HG03108 (cell line): Measurements from ENCODE around the gene CNTNAP4.

Experiments
- ATAC-seq: cut with Tn5 transposase; IDR thresholded peaks from one replicate; pipeline ENCODE4 v1.9.1; 2021; ENCODE audit warnings: moderate library complexity; ENCODE audit not compliant: unreplicated experiment

Gene CNTNAP4

DNA sequence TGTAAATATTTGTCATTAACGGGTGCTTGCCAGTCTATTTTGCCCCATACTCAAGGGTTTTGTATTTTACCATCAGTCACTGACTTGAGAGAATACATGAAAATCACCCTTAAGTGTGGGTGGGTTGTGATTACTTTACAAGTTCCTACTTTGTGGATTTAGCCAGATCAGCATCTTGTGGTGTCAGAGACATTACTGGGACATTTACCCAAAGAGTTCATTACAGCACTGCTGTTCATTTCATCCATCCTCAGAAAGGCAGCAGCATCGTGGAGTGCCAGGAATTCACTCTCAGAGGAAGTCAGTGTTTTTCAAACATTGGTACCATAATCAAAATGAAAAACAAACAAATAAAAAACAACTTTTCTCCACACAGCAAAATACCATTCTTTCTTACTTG is 110.8 kb downstream of the CNTNAP4 start:
- no peak for ATAC-seq

DNA sequence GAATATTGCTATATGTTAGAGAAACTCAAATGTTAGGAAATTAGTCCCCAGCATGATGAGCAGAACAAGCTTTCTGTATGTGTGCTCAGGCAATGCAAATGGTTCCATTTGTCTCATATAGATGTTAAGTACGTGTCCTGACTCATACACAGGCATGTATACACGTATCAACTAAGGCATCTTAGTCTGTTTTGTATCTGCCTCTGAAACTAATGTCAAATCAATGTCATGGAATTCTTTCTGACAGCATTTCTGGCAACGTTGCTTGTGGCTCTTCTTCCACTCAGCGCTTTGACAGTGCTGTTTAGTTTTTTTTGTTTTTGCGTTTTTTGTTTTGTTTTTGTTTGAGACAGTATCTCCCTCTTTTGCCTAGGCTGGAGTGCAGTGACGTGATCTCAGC is 111.9 kb downstream of the CNTNAP4 start:
- no peak for ATAC-seq

DNA sequence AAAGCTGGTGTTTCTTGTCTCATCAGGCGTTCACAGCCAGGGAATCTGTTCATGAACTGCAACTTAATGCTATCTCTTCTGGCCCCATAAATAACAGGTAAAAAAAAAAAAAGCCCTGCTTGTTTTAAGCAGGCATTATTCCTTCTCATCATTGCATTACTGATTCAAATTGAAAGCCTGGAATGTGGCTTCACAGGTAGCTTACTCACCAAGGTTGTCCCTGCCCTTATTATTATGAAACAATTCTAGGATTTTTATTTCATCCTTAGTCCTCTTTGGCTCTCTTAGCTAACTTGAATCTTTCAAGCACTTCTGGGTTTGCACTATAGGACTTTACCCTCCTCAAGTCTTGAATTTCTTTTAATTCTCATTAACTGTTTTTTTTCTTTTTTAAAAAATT is 113.3 kb downstream of the CNTNAP4 start:
- ATAC-seq: no peak

DNA sequence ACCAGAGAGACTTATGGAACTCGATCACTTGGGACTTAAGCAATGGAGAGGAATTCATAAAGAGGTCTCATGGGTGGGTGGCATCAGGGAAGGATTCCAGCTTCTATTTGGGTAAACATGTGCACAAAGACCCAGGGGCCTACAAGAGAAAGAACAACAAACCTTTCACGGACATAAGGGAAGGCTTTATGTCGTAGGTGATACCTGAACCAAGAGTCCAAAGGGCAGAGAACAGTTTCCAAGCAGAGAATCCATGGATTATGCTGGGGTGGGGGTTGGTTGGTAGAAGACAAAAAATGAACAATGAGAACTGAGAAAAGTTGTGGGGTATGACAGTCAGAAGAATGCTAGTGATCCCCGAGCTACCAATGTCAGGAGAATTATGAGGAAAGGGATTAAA is 119.8 kb downstream of the CNTNAP4 start:
- ATAC-seq: no peak

DNA sequence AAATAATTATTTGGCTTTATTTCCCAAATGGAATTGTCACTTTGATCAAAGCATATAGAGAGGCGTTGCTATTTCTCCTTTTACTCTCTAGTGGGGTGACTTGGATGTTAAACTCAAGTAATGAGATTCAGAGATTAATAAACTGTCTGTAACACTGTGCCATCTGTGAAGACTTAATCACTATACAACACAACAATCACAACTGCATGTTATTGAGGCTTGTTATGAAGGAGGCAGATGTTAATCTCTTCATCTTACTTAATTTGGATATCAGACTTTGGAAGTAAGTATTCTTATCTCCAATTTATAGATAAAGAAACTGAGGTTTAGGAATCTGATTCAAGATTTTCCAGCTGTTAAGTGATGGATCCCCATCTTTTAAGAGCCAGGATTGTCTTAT is 132.5 kb downstream of the CNTNAP4 start:
- ATAC-seq: no peak

DNA sequence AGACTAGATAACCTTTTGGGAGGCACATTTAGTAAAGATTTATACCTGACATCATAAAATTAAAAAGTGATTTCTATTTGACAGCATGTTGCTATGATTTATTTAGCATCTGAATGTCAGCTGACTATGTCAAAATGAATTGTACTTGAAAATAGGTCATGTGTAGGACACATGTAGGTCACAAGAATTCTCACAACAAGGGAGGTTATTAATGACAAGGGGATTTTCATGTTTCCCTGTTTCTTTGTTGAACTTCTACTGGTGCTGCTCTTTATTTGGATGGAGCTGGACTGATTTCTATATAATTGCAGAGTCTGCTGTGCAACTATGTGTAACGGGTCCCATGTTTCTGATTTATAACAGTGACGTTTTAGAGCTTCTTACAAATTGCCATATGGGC is 144.4 kb downstream of the CNTNAP4 start:
- no peak for ATAC-seq

DNA sequence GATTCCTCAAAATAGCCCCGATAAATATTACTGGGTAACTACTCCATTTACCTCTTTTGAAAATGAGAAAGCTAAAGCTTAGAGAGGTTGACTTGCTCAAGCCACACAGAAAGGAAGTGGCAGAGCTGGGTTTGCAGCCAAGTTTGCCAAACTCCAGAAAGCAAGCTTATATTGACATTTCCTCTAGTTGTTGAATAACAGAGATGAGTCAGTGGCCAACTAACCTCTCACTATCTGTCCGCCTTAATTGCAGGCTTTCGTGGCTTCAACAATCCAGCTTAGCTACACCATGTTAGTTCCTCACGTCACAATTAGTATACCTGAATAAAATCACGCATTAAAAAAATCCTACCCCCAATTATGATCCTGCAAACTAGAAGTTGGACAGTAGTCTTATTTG is 151.7 kb downstream of the CNTNAP4 start:
- ATAC-seq: no peak

DNA sequence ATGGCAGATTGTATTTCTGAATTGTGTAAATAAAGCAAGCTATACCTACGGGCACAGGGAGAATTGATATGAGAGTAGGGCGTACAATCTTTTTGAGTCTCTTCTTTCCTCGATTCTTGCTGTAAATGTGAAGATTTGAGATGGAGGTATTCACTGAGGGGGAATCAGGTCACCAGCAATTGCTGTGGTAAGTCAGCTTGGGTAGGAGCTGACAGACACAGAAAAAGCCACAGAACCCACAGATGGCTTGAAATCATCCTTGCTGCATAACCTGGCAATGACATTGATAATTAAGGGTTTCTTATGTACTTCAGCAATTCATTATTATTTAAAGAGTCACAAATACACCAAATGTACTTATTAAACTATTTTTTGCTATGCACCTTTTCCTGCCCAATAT is 164.2 kb downstream of the CNTNAP4 start:
- no peak for ATAC-seq

DNA sequence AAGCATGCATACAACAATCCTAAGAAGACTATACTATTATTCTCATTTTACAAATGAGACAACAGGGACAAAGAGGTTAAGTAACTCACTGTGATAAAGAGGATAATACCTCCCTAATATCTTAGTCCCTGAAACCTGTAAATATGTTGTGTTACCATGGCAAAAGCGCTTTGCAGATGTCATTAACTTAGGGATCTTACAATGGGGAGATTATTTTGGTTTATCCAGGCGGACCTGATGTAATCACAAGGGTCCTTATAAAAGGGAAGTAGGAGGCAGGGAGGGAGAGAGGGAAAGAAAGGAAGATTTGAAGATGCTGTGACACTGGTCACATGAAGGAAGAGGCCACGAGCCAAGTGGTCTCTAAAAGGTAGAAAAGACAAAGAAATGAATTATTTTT is 164.7 kb downstream of the CNTNAP4 start:
- ATAC-seq: no peak

DNA sequence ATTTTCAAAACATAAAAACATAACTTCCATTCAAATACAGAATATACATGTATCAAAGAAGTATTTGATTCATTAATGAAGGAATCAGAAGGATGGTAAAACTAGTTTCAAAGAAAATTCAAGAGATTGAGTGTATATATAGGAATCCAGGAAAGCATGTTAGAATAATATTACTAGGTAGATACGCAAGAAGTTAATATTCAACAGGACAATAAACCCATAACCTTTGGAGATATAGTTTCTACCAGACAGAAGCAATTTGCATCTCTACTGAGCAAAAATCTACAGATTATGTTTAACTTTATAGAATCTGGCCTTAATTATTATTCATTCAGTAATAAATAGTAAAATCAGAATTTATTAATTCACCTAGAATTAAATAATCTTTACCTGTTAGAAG is 166.8 kb downstream of the CNTNAP4 start:
- ATAC-seq: no peak

DNA sequence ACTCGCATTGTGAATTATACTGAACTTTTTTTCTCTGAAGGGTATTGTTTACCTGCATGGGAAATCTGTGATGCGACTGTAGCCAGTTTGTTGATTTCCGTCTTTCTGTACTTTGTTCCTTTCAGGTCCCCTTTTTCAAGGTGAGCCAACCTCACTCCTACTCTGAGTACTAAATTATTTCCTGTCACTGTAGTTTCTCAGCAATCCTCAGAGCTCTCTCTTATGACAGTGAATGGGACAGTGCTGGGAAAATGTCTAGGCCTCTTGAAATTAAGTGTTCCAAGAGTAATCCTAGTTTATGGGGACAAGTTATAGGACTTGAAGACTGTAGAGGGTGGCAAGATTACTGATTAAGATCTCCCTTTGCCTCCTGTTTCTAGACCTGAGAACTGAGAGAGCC is 167.6 kb downstream of the CNTNAP4 start:
- ATAC-seq: no peak

DNA sequence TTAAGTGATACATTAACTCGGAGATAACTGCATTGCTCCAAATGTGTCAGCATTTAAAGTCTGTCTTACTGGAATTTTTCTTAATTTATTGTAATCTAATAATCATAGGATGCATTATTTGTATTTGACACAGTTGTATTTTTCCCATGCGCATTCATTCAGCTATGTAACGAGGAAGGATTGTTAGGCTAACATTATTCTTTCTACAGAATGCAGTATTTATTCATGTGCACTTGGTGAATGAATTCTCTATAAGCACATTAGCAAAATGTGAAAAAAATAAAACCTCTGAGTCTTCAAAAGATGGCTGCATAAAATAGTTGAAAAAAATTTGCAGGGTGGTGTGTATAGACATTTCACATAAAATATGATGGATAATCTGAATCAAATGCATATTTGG is 168.6 kb downstream of the CNTNAP4 start:
- ATAC-seq: no peak

DNA sequence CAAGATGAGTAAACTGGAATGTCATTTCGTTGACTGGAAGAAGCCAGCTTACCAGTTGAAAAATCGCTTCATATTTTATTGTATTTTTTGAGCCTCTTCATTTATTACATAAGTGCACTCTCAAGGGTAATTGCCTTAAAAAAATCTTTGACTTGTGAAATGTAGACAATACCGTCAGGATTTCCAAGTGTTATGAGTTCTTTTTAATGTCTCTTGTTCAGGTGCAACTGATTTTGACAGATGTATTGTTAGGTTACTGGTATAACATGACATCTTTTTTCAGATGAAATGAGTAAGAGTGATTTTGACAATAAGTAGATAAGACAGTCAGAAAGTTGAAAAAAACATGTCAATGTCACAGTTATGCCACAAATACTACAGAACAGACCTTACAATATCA is 169.1 kb downstream of the CNTNAP4 start:
- ATAC-seq: no peak

DNA sequence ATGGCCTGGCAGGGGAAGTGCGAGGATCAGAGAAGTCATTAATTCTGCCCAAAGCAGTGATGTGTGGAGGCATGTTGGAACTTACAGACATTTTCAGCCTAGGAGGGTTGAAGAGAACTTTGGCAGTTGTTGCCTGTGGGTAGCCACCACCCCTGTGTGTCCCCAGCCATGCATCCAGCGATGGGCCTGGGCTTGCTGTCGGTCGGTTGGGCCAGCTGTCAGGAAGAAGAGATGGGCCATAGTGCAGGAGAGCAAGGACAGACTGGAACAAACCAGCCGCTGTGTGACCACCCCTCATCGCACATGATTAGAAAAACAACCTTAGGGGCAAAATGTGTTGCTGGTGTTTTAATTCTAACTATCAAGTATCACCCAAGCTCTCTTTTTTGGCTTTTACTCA is 173.7 kb downstream of the CNTNAP4 start:
- ATAC-seq: no peak

DNA sequence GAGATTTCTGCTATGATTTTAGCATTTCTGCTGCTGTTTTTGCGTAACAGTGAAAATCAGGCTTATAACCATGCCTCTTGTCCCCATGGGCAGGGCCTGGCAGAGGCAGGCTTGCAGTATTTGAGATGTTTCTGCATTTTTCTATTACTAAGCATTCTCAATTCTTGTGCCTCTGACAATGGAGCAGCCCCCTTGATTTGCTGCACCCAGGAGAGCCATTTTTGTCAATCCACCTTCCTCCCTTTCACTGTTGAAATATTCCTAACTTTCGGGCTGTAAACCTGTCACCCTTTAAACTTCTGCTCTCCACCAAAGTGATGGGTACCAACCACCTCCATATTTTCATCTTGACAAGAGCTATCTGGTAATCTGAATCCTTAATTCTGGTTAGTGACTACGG is 178.1 kb downstream of the CNTNAP4 start:
- no peak for ATAC-seq

DNA sequence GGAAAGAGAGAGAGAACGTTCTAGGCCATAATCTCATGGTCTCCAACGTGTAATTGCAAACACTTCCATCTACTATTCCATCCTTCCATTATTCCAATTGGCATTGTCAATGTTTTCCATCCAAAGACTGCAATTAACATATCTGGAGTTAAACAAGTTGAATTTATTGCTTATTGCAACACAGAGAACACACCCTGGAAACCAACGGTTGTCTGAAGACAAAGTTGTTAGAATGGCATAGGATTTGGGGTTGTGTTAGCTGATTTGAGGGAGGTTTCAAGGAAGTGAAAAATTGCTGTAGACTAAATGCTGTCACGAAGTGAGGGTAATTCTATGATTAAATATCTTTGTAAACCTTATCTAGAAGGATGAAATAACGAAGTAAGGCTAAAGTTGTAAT is 178.8 kb downstream of the CNTNAP4 start:
- no peak for ATAC-seq

DNA sequence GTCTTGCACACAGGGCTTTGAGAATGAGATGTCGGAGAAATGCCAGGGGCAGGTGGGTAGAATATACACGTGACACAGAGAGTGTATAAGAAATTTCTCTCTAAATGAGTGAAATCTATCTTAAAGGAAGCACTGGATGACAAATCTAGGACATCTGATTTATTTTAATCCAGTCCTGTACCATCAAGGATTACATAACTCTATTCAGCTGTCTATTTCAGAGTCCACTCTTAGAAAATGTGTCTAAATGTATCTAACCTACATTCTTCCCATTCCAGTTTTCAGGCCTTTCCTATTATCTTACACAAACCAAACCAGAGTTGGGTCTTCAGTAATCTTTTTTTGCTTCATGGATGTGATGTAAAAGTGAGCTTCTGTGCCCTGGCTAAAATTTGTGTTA is 181.9 kb downstream of the CNTNAP4 start:
- ATAC-seq: no peak

DNA sequence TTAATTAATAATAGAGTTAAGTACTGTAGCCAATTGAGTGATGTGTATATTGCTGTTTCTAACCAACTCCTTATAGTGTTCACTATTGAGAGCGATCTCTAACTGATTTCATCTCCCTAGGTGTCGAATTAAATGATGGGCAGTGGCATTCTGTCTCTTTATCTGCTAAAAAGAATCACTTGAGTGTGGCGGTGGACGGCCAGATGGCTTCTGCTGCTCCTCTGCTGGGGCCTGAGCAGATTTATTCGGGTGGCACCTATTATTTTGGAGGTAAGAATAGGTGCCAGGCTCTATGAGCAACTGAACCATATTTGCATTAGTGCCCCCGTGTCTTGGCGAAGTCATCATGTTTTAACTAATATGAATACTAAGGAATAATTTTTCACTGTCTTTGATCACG is 184.6 kb downstream of the CNTNAP4 start:
- ATAC-seq: no peak

DNA sequence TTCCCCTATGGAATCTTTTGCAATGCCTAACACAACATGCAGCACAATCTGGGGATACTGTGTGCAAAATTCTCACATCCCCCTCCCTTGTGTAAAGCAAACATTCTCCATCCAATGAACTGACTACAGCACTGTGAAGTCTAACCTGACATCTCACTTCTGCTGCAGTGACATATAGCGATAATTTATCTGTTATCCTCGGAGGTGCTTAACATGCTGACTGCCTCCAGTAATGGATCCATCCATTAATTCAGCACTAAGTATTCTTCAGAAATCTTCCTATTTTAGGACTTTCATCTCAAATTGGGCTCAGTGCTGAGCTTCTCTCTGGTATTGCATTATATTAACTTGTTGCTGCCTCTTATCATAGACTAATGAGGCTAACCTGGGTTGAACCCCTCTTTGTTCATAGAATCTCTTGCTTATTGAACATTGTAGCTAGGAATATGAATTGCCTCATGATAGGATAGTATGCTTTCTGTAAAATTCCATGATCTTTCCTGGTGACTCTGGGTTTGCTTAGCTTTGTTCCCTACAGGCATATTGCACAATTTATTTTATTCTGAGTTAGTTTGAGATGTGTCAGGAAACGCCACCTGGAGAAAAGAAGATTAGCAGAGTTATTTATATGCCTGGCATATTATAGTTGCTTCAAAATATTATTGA is 187.9 kb downstream of the CNTNAP4 start:
- no peak for ATAC-seq

DNA sequence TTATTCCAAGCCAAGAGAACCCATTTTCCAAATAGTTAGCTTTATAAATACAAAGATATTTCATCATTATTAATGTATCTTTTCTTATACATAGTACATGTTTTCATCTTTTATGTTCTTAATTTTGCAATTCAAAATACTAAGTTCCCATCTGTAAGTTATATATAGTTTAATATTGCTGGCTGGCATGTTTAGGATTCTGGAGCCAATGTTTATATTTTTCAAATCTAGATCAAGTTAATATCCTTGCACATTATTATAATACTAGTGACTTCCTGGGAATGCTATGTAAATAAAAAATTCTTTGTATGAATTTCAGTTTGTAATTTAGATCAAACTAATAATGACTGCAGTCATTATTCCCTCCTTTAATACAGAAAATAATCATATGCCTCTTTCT is 189.7 kb downstream of the CNTNAP4 start:
- no peak for ATAC-seq

DNA sequence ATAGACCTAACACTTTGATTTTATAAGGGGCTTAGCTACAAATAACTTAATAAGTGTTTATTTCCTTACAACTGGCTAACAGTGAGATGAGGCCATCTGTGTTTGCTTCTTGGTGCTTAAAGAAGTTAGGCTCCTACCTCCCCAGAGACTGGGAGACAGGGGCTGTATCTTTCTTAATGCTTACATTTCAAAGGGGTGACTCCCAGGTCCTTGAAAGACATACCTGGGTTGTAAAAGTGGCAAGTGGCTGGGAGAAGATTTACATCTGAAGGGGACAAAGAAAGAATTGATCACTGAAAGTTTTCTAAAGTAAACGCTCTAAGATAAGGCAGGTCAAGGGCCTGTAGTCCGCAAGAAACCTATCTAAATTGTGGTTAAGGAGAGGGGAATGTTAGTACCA is 196.8 kb downstream of the CNTNAP4 start:
- no peak for ATAC-seq

DNA sequence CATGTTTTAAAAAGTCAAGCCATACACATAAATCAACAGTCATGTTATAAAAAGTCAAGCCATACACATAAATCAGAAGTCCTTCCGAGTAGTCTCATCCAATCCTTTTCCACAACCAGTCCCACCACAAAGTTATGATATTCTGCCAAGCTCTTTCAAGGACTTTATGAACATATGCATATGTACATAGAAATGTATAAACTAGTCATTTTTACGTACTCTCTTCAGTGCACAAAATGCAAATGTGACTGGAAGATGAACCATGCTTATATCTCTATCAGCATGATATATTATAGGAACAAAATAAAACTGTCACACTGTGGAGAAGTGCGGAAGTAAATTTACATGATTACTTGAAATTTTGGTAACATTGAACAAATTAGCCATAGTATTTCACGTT is 200.9 kb downstream of the CNTNAP4 start:
- ATAC-seq: no peak

DNA sequence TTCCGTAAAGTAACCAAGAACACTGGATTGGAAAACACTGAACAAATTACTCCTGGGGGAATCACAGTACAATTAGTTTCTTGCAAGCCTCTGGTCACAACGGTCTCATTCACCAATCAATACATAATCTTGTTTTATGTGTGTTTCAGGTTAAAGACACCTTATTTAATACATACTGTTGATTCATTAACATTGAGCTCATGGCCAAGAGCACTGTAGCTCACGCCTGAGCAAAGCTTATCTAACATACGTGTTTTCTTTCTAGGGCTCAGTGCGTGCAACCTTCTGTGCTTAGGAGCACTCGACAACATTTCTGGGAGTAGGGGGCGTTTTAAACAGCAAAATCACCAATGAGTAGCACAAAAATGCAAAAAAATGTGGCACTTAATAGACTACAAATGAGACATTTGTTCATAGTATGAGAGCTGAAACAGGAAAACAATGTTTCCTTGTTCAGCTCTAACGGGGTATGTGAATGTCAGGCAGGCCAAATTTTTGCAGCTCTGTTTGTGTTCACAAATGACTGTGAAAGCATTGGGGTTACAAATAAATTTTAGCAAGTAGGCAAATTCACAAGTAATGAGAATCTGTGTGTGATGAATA is 206.2 kb downstream of the CNTNAP4 start:
- ATAC-seq: no peak
